ENCODE data around the gene ARHGAP26. TPM values are rescaled to one million over a fixed set of nuclear protein-coding genes. Genes with fewer than 3 reads are reported as not detected.

The ARHGAP26 gene
- total and polyA plus RNA-seq, 2 donors = 15.1 to 16.2 TPM

GRCh38 chr5:142735323-142736246, 34.6 kb upstream of the ARHGAP26 start:
- Histone ChIP-seq H3K4me3 (ENCODE audit: low read length in 2 of 2) (no peak overlapping the region), H3K9me3 (ENCODE audit: control insufficient read depth in 2 of 2, insufficient read depth in 1 of 2, low read length in 1 of 2) (no peaks in the 10 kb centered on the region), H3K4me1 (ENCODE audit: control insufficient read depth in 2 of 2, insufficient read depth in 2 of 2, low read length in 2 of 2) (peaks cover 4 to 16% of the 10 kb centered on the region in 2 donors), H3K27ac (ENCODE audit: low read depth in 1 of 2, low read length in 1 of 2) (no peak overlapping the region), H3K27me3 (ENCODE audit: control insufficient read depth in 2 of 2, insufficient read depth in 1 of 2, low read length in 1 of 2) (no peaks in the 10 kb centered on the region), H3K36me3 (ENCODE audit: control insufficient read depth in 2 of 2, insufficient read depth in 2 of 2, low read length in 1 of 2) (no peaks in the 10 kb centered on the region)
- whole genome bisulfite sequencing = 89% methylated on average over 8 of the region's 8 CpGs
- no peak for DNase-seq (ENCODE audit: low read depth in 6 of 9, low spot score in 9 of 9)

- no peaks in the 10 kb centered on the region for H3K36me3 ChIP-seq (ENCODE audit: control insufficient read depth in 2 of 2, insufficient read depth in 2 of 2, low read length in 1 of 2)
- H3K27ac ChIP-seq (ENCODE audit: low read depth in 1 of 2, low read length in 1 of 2) = no peak overlapping the region
- 97% methylated on average over 7 of the region's 7 CpGs for WGBS
These were observed 33.9 kb upstream of the ARHGAP26 start for GRCh38 chr5:142736247-142736632.

GRCh38 chr5:142737179-142737578, 33.0 kb upstream of the ARHGAP26 start:
- Histone ChIP-seq H3K4me1 (ENCODE audit: control insufficient read depth in 2 of 2, insufficient read depth in 2 of 2, low read length in 2 of 2) (peaks cover 4 to 16% of the 10 kb centered on the region in 2 donors), H3K9me3 (ENCODE audit: control insufficient read depth in 2 of 2, insufficient read depth in 1 of 2, low read length in 1 of 2) (no peaks in the 10 kb centered on the region), H3K36me3 (ENCODE audit: control insufficient read depth in 2 of 2, insufficient read depth in 2 of 2, low read length in 1 of 2) (no peaks in the 10 kb centered on the region), H3K4me3 (ENCODE audit: low read length in 2 of 2) (no peak overlapping the region), H3K27me3 (ENCODE audit: control insufficient read depth in 2 of 2, insufficient read depth in 1 of 2, low read length in 1 of 2) (no peaks in the 10 kb centered on the region), H3K27ac (ENCODE audit: low read depth in 1 of 2, low read length in 1 of 2) (no peak overlapping the region)
- 40% methylated on average over 5 of the region's 5 CpGs for WGBS
- no peak for DNase-seq (ENCODE audit: low read depth in 6 of 9, low spot score in 9 of 9)

More at GRCh38 chr5:142736247-142736632, 33.9 kb upstream of the ARHGAP26 start:
- DNase-seq (ENCODE audit: low read depth in 6 of 9, low spot score in 9 of 9) = no peak
- no peak overlapping the region for H3K4me3 ChIP-seq (ENCODE audit: low read length in 2 of 2)
- no peaks in the 10 kb centered on the region for H3K27me3 ChIP-seq (ENCODE audit: control insufficient read depth in 2 of 2, insufficient read depth in 1 of 2, low read length in 1 of 2)
- no peaks in the 10 kb centered on the region for H3K9me3 ChIP-seq (ENCODE audit: control insufficient read depth in 2 of 2, insufficient read depth in 1 of 2, low read length in 1 of 2)
- peaks cover 4 to 16% of the 10 kb centered on the region in 2 donors for H3K4me1 ChIP-seq (ENCODE audit: control insufficient read depth in 2 of 2, insufficient read depth in 2 of 2, low read length in 2 of 2)

- WGBS = 96% methylated on average over 6 of the region's 6 CpGs
- no peak for DNase-seq (ENCODE audit: low read depth in 6 of 9, low spot score in 9 of 9)
- Histone ChIP-seq H3K27ac (ENCODE audit: low read depth in 1 of 2, low read length in 1 of 2) (no peak overlapping the region), H3K9me3 (ENCODE audit: control insufficient read depth in 2 of 2, insufficient read depth in 1 of 2, low read length in 1 of 2) (no peaks in the 10 kb centered on the region), H3K4me1 (ENCODE audit: control insufficient read depth in 2 of 2, insufficient read depth in 2 of 2, low read length in 2 of 2) (peaks cover 0 to 9% of the 10 kb centered on the region in 2 donors), H3K4me3 (ENCODE audit: low read length in 2 of 2) (no peak overlapping the region), H3K36me3 (ENCODE audit: control insufficient read depth in 2 of 2, insufficient read depth in 2 of 2, low read length in 1 of 2) (no peaks in the 10 kb centered on the region), H3K27me3 (ENCODE audit: control insufficient read depth in 2 of 2, insufficient read depth in 1 of 2, low read length in 1 of 2) (no peaks in the 10 kb centered on the region)
These were observed 29.5 kb upstream of the ARHGAP26 start for GRCh38 chr5:142740474-142741242.

- H3K4me3 ChIP-seq (ENCODE audit: low read length in 2 of 2) = no peak overlapping the region
- no peaks in the 10 kb centered on the region for H3K36me3 ChIP-seq (ENCODE audit: control insufficient read depth in 2 of 2, insufficient read depth in 2 of 2, low read length in 1 of 2)
- H3K27me3 ChIP-seq (ENCODE audit: control insufficient read depth in 2 of 2, insufficient read depth in 1 of 2, low read length in 1 of 2) = no peaks in the 10 kb centered on the region
- peaks cover 0 to 2% of the 10 kb centered on the region in 2 donors for H3K9me3 ChIP-seq (ENCODE audit: control insufficient read depth in 2 of 2, insufficient read depth in 1 of 2, low read length in 1 of 2)
- peak overlapping the region; percentile 9 to 46 for H3K27ac ChIP-seq (ENCODE audit: low read depth in 1 of 2, low read length in 1 of 2)
- peaks cover 0 to 7% of the 10 kb centered on the region in 2 donors for H3K4me1 ChIP-seq (ENCODE audit: control insufficient read depth in 2 of 2, insufficient read depth in 2 of 2, low read length in 2 of 2)
- no peak for DNase-seq (ENCODE audit: low read depth in 6 of 9, low spot score in 9 of 9)
- WGBS = 83% methylated on average over 7 of the region's 7 CpGs
These were observed 26.4 kb upstream of the ARHGAP26 start for GRCh38 chr5:142743592-142744441.

GRCh38 chr5:142745268-142745667, 24.9 kb upstream of the ARHGAP26 start:
- DNase-seq (ENCODE audit: low read depth in 6 of 9, low spot score in 9 of 9) = no peak
- Histone ChIP-seq H3K4me1 (ENCODE audit: control insufficient read depth in 2 of 2, insufficient read depth in 2 of 2, low read length in 2 of 2) (peaks cover 0 to 7% of the 10 kb centered on the region in 2 donors), H3K9me3 (ENCODE audit: control insufficient read depth in 2 of 2, insufficient read depth in 1 of 2, low read length in 1 of 2) (peaks cover 0 to 2% of the 10 kb centered on the region in 2 donors), H3K27me3 (ENCODE audit: control insufficient read depth in 2 of 2, insufficient read depth in 1 of 2, low read length in 1 of 2) (no peaks in the 10 kb centered on the region), H3K4me3 (ENCODE audit: low read length in 2 of 2) (no peak overlapping the region), H3K27ac (ENCODE audit: low read depth in 1 of 2, low read length in 1 of 2) (no peak overlapping the region), H3K36me3 (ENCODE audit: control insufficient read depth in 2 of 2, insufficient read depth in 2 of 2, low read length in 1 of 2) (no peaks in the 10 kb centered on the region)
- 98% methylated on average over 4 of the region's 4 CpGs for WGBS

- H3K27me3 ChIP-seq (ENCODE audit: control insufficient read depth in 2 of 2, insufficient read depth in 1 of 2, low read length in 1 of 2) = no peaks in the 10 kb centered on the region
- peaks cover 0 to 7% of the 10 kb centered on the region in 2 donors for H3K4me1 ChIP-seq (ENCODE audit: control insufficient read depth in 2 of 2, insufficient read depth in 2 of 2, low read length in 2 of 2)
- H3K36me3 ChIP-seq (ENCODE audit: control insufficient read depth in 2 of 2, insufficient read depth in 2 of 2, low read length in 1 of 2) = no peaks in the 10 kb centered on the region
- H3K9me3 ChIP-seq (ENCODE audit: control insufficient read depth in 2 of 2, insufficient read depth in 1 of 2, low read length in 1 of 2) = peaks cover 0 to 2% of the 10 kb centered on the region in 2 donors
- no peak overlapping the region for H3K27ac ChIP-seq (ENCODE audit: low read depth in 1 of 2, low read length in 1 of 2)
- 97% methylated on average over 4 of the region's 4 CpGs for WGBS
- DNase-seq (ENCODE audit: low read depth in 6 of 9, low spot score in 9 of 9) = no peak
- no peak overlapping the region for H3K4me3 ChIP-seq (ENCODE audit: low read length in 2 of 2)
These were observed 23.4 kb upstream of the ARHGAP26 start for GRCh38 chr5:142746532-142747433.

GRCh38 chr5:142748132-142748531, 22.0 kb upstream of the ARHGAP26 start:
- WGBS = 96% methylated on average over 1 of the region's 1 CpG
- no peak for DNase-seq (ENCODE audit: low read depth in 6 of 9, low spot score in 9 of 9)
- Histone ChIP-seq H3K4me1 (ENCODE audit: control insufficient read depth in 2 of 2, insufficient read depth in 2 of 2, low read length in 2 of 2) (peaks cover 0 to 7% of the 10 kb centered on the region in 2 donors), H3K27me3 (ENCODE audit: control insufficient read depth in 2 of 2, insufficient read depth in 1 of 2, low read length in 1 of 2) (no peaks in the 10 kb centered on the region), H3K9me3 (ENCODE audit: control insufficient read depth in 2 of 2, insufficient read depth in 1 of 2, low read length in 1 of 2) (peaks cover 0 to 2% of the 10 kb centered on the region in 2 donors), H3K36me3 (ENCODE audit: control insufficient read depth in 2 of 2, insufficient read depth in 2 of 2, low read length in 1 of 2) (no peaks in the 10 kb centered on the region), H3K4me3 (ENCODE audit: low read length in 2 of 2) (no peak overlapping the region), H3K27ac (ENCODE audit: low read depth in 1 of 2, low read length in 1 of 2) (no peak overlapping the region)
